Suprapubic skin (tissue), 4 donors: ENCODE measurements around the gene RNF32. TPM values are rescaled to one million over a fixed set of nuclear protein-coding genes. Genes with fewer than 3 reads are reported as not detected.
"Not testable (repeated sequence)": the region's sequence is repeated elsewhere in the genome, so short reads cannot be mapped to it uniquely, and the experiment has no call there.

Source experiments
- DNase-seq, 2 donors: peaks; one replicate each; pipeline ENCODE4 v3.0.0-alpha.2; 2019; ENCODE audit warnings: low spot score in 2 of 2
- H3K27ac ChIP-seq: fragments of 200-600 bp; sonication (generic); one replicate; pipeline ENCODE4 v1.5.1; 2019
- H3K27me3 ChIP-seq: fragments of 200-600 bp; sonication (generic); one replicate; pipeline ENCODE4 v1.5.1; 2019
- H3K36me3 ChIP-seq: fragments of 200-600 bp; sonication (generic); one replicate; pipeline ENCODE4 v1.5.1; 2019
- H3K4me1 ChIP-seq: fragments of 200-600 bp; sonication (generic); one replicate; pipeline ENCODE4 v1.5.1; 2019
- H3K4me3 ChIP-seq: fragments of 200-600 bp; sonication (generic); one replicate; pipeline ENCODE4 v1.5.1; 2019; ENCODE audit warnings: mild to moderate bottlenecking
- H3K9me3 ChIP-seq: fragments of 200-600 bp; sonication (generic); one replicate; pipeline ENCODE4 v1.5.1; 2019
- CTCF ChIP-seq, 2 donors: fragments of 200-600 bp in 1 of 2; fragments of 450-650 bp in 1 of 2; sonication (generic) in 1 of 2; IDR thresholded peaks; one replicate each; pipeline ENCODE4 v1.5.1; 2016 to 2019; ENCODE audit warnings: antibody characterized with exemption in 2 of 2, mild to moderate bottlenecking in 1 of 2, moderate library complexity in 1 of 2
- EP300 ChIP-seq: sonication (generic); formaldehyde crosslinking; IDR thresholded peaks from one replicate; pipeline ENCODE4 v1.6.1; 2017; ENCODE audit warnings: antibody characterized with exemption
- POLR2A ChIP-seq, 2 donors: fragments of 450-650 bp; IDR thresholded peaks; one replicate each; pipeline ENCODE4 v1.6.1; 2017; ENCODE audit warnings: antibody characterized with exemption in 2 of 2, mild to moderate bottlenecking in 2 of 2, moderate library complexity in 2 of 2
- POLR2AphosphoS5 ChIP-seq, 3 donors: sonication (generic); formaldehyde crosslinking; IDR thresholded peaks; one replicate each; pipeline ENCODE4 v1.6.1; 2017; ENCODE audit warnings: antibody characterized with exemption in 3 of 3
- WGBS: methylation state at CpG from one replicate; pipeline ENCODE4 v1.1.5; 2018; 5-methylcytosine and 5-hydroxymethylcytosine counted together
- total RNA-seq, 4 donors: library from RNA; depleted of rRNA; stranded (reverse); fragments of >200 nt; gene quantifications; one replicate each; pipeline ENCODE4 v1.1.0, GENCODE V29; 2016

RNF32 gene
- total RNA-seq, 4 donors from 2014 or later, result 0.29 to 0.32 TPM; not detected in 2

DNA sequence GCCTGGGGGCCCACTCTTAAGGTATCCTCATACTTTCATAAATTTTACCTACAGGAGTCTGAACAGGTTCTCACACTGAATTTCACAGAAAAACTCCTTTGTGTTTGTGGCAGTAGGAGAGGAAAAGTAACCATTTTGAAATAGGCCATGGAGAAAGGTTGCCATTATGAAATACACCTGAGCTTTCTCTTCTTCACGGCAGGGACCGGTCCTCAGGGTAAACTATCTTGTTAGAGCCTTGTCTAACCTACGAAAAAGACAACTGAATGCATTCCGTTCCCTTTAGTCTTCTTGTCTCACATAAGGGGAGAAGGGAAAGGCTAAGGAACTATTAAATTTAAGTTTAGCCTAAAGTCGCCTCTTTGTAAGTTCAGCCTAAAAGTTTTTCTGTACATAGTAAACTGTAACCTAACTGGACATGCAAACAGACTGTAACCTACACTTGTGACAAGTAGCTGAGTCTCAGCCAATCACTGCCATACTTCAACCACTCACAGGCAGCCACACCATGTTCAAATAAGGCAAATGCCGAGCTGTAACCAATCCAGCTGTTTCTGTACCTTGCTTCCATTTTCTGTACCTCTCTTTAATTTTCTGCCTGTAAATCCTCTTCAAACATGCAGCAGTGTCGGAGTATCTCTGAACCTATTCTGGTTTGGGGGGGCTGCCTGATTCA lies 14.2 kb upstream of the RNF32 start:
- 86% methylated on average over 7 of the region's 7 CpGs for WGBS
- H3K4me1 ChIP-seq, result no peaks in the 10 kb centered on the region
- no peaks in the 10 kb centered on the region for H3K36me3 ChIP-seq
- H3K9me3 ChIP-seq, result peaks cover 6% of the 10 kb centered on the region
- H3K27me3 ChIP-seq, result no peaks in the 10 kb centered on the region
- no peak for DNase-seq
- TF ChIP-seq CTCF (IDR thresholded peaks at IDR 0.05) (no peak), EP300 (no peak), POLR2A (IDR thresholded peaks at IDR 0.05) (no peak), POLR2AphosphoS5 (IDR thresholded peaks at IDR 0.05) (no peak)
- H3K27ac ChIP-seq, result no peak overlapping the region
- H3K4me3 ChIP-seq, result no peak overlapping the region

GRCh38 chr7:156628562-156628961 lies 12.0 kb upstream of the RNF32 start:
- TF ChIP-seq POLR2A (IDR thresholded peaks at IDR 0.05), result no peak
- TF ChIP-seq EP300, result no peak
- TF ChIP-seq POLR2AphosphoS5 (IDR thresholded peaks at IDR 0.05), result no peak
- no peak for TF ChIP-seq CTCF (IDR thresholded peaks at IDR 0.05)
- no peaks in the 10 kb centered on the region for H3K4me1 ChIP-seq
- H3K27ac ChIP-seq, result no peak overlapping the region
- no peaks in the 10 kb centered on the region for H3K27me3 ChIP-seq
- no peak overlapping the region for H3K4me3 ChIP-seq
- H3K9me3 ChIP-seq, result peaks cover 6% of the 10 kb centered on the region
- H3K36me3 ChIP-seq, result no peaks in the 10 kb centered on the region
- DNase-seq, result no peak

- H3K27ac ChIP-seq, result no peak overlapping the region
- H3K4me3 ChIP-seq, result no peak overlapping the region
- DNase-seq, result no peak
- no peak for TF ChIP-seq POLR2AphosphoS5 (IDR thresholded peaks at IDR 0.05)
- no peak for TF ChIP-seq CTCF (IDR thresholded peaks at IDR 0.05)
- no peaks in the 10 kb centered on the region for H3K4me1 ChIP-seq
- WGBS, result 89% methylated on average over 1 of the region's 2 CpGs
- H3K9me3 ChIP-seq, result peaks cover 6% of the 10 kb centered on the region
- H3K36me3 ChIP-seq, result no peaks in the 10 kb centered on the region
- H3K27me3 ChIP-seq, result no peaks in the 10 kb centered on the region
Measured at GRCh38 chr7:156629873-156630272, 10.7 kb upstream of the RNF32 start.

DNA sequence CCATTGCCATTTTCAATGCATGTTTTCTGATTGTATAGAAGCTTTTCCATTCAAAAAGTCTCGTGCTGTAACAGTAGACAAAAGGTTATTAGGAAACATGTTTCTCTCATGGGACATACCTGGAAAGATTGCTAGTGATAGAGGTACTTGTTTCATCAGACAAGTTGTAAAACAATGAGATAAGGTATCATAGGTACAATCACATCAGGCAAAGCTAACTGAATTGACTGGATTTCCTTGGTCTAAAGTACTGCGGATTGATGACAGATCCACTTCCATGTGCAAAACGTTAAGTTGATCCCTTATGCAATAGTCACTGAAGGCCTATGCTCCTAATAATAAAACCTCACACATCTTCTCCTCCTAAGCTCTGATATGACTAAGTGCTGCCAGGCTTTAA lies 6.5 kb upstream of the RNF32 start:
- Histone ChIP-seq H3K27me3 (no peaks in the 10 kb centered on the region), H3K4me3 (no peak overlapping the region), H3K36me3 (no peaks in the 10 kb centered on the region), H3K27ac (no peak overlapping the region), H3K4me1 (no peaks in the 10 kb centered on the region), H3K9me3 (peaks cover under 1% of the 10 kb centered on the region)
- WGBS, result 83% methylated on average over 3 of the region's 3 CpGs
- no peak for DNase-seq
- TF ChIP-seq POLR2AphosphoS5 (IDR thresholded peaks at IDR 0.05), result no peak
- no peak for TF ChIP-seq EP300
- no peak for TF ChIP-seq CTCF (IDR thresholded peaks at IDR 0.05)
- TF ChIP-seq POLR2A (IDR thresholded peaks at IDR 0.05), result no peak

GRCh38 chr7:156635529-156636385 lies 4.8 kb upstream of the RNF32 start:
- Histone ChIP-seq H3K27ac (no peak overlapping the region), H3K4me3 (no peak overlapping the region), H3K4me1 (peaks cover 11% of the 10 kb centered on the region), H3K9me3 (no peaks in the 10 kb centered on the region), H3K27me3 (no peaks in the 10 kb centered on the region), H3K36me3 (no peaks in the 10 kb centered on the region)
- TF ChIP-seq POLR2A (IDR thresholded peaks at IDR 0.05) (no peak), POLR2AphosphoS5 (IDR thresholded peaks at IDR 0.05) (no peak), EP300 (no peak), CTCF (IDR thresholded peaks at IDR 0.05) (no peak)
- 82% methylated on average over 7 of the region's 7 CpGs for WGBS
- DNase-seq, result no peak

GRCh38 chr7:156637093-156637492 lies 3.5 kb upstream of the RNF32 start:
- DNase-seq, H3K9me3 ChIP-seq, H3K27me3 ChIP-seq, H3K36me3 ChIP-seq, H3K27ac ChIP-seq, H3K4me3 ChIP-seq: not testable (repeated sequence)
- peaks cover 17% of the 10 kb centered on the region for H3K4me1 ChIP-seq
- WGBS, result 97% methylated on average over 7 of the region's 7 CpGs
